CD4-positive, CD25-positive, alpha-beta regulatory T cell (primary cell): ENCODE data around the gene TBC1D4. TPM values are rescaled to one million over a fixed set of nuclear protein-coding genes. Genes with fewer than 3 reads are reported as not detected.

Source experiments
- ATAC-seq, 2 donors: fragments of 150-1000 bp; cut with Tn5 transposase; one replicate each; pipeline ENCODE4 v1.10.0; 2021; ENCODE audit warnings: low read depth in 2 of 2, moderate number of reproducible peaks in 2 of 2, moderate library complexity in 1 of 2
- DNase-seq, 3 donors: peaks; one replicate each; pipeline versions ENCODE4 v3.0.0 to v3.0.0-alpha.2; 2012 to 2022; ENCODE audit warnings: mixed read lengths in 1 of 3
- H3K27ac ChIP-seq: one replicate; pipeline ENCODE4 v1.7.0; 2013; ENCODE audit warnings: mild to moderate bottlenecking, low read length; ENCODE audit not compliant: insufficient read depth, poor library complexity, severe bottlenecking
- H3K27me3 ChIP-seq: one replicate; pipeline ENCODE4 v1.7.0; 2013; ENCODE audit warnings: low read length; ENCODE audit not compliant: control insufficient read depth, insufficient read depth
- H3K36me3 ChIP-seq: one replicate; pipeline ENCODE4 v1.7.0; 2013; ENCODE audit warnings: mild to moderate bottlenecking, low read length, moderate library complexity; ENCODE audit not compliant: control insufficient read depth, insufficient read depth
- H3K4me1 ChIP-seq: 2 replicates; pipeline ENCODE4 v1.7.0; 2013; ENCODE audit warnings: mild to moderate bottlenecking, low read length; ENCODE audit not compliant: insufficient read depth, control insufficient read depth, poor library complexity, severe bottlenecking
- H3K4me3 ChIP-seq: one replicate; pipeline ENCODE4 v1.7.0; 2013; ENCODE audit warnings: low read depth, mild to moderate bottlenecking, low read length, moderate library complexity
- H3K9me3 ChIP-seq, 2 experiments: 1 replicate in 1 of 2; 2 replicates in 1 of 2; pipeline ENCODE4 v1.7.0; 2013; ENCODE audit warnings: low read length in 2 of 2, mild to moderate bottlenecking in 1 of 2, moderate library complexity in 1 of 2; ENCODE audit not compliant: control insufficient read depth in 2 of 2
- H3K27ac Mint-ChIP-seq, 3 donors: one replicate each; pipeline ENCODE4 v1.8.0; 2020 to 2022; ENCODE audit warnings: mild to moderate bottlenecking in 3 of 3, mixed read lengths in 3 of 3, moderate library complexity in 2 of 3
- H3K27me3 Mint-ChIP-seq: one replicate; pipeline ENCODE4 v1.8.0; 2022; ENCODE audit warnings: mild to moderate bottlenecking, mixed read lengths
- H3K36me3 Mint-ChIP-seq: one replicate; pipeline ENCODE4 v1.8.0; 2020; ENCODE audit warnings: mixed read lengths
- H3K4me1 Mint-ChIP-seq, 4 donors: one replicate each; pipeline ENCODE4 v1.8.0; 2020 to 2022; ENCODE audit warnings: mixed read lengths in 4 of 4, mild to moderate bottlenecking in 1 of 4
- H3K4me3 Mint-ChIP-seq, 4 donors: one replicate each; pipeline ENCODE4 v1.8.0; 2020 to 2022; ENCODE audit warnings: mild to moderate bottlenecking in 4 of 4, mixed read lengths in 4 of 4, moderate library complexity in 3 of 4
- H3K9me3 Mint-ChIP-seq, 7 donors: one replicate each; pipeline ENCODE4 v1.8.0; 2020 to 2022; ENCODE audit warnings: mixed read lengths in 7 of 7, mild to moderate bottlenecking in 3 of 7, moderate library complexity in 2 of 7
- polyA plus RNA-seq, 4 donors: library from polyadenylated mRNA; unstranded; fragments of 300-500 nt; fragmentation: Illumina TruSeq; gene quantifications; one replicate each; pipeline ENCODE4 v1.2.3, GENCODE V29; 2021
- total RNA-seq: library from RNA; stranded (reverse); gene quantifications from one replicate; pipeline ENCODE4 v1.2.3, GENCODE V29; 2022

TBC1D4 gene
- total and polyA plus RNA-seq, 5 donors from 2014 or later: 100 to 145 (median 123) TPM

- ATAC-seq (no peak), DNase-seq (no peak)
- Mint-ChIP-seq H3K27ac (no peak overlapping the region), H3K4me1 (peaks cover 0 to 12% (median 2%) of the 10 kb centered on the region in 4 donors), H3K4me3 (no peak overlapping the region), H3K9me3 (peaks cover 0 to 2% (median 0%) of the 10 kb centered on the region in 7 donors), H3K36me3 (no peaks in the 10 kb centered on the region), H3K27me3 (peaks cover 9% of the 10 kb centered on the region)
- Histone ChIP-seq H3K4me1 (no peaks in the 10 kb centered on the region), H3K36me3 (no peaks in the 10 kb centered on the region), H3K27me3 (no peaks in the 10 kb centered on the region), H3K27ac (no peak overlapping the region), H3K9me3 (no peaks in the 10 kb centered on the region), H3K4me3 (no peak overlapping the region)
Measured at GRCh38 chr13:75418997-75419396, 63.0 kb downstream of the TBC1D4 start.

GRCh38 chr13:75418186-75418843 lies 63.7 kb downstream of the TBC1D4 start:
- H3K36me3 ChIP-seq: no peaks in the 10 kb centered on the region
- peaks cover 0 to 2% (median 0%) of the 10 kb centered on the region in 7 donors for H3K9me3 Mint-ChIP-seq
- DNase-seq: no peak
- H3K36me3 Mint-ChIP-seq: no peaks in the 10 kb centered on the region
- H3K9me3 ChIP-seq: no peaks in the 10 kb centered on the region
- H3K4me3 Mint-ChIP-seq: no peak overlapping the region
- no peak overlapping the region for H3K4me3 ChIP-seq
- H3K27ac Mint-ChIP-seq: no peak overlapping the region
- peaks cover 0 to 12% (median 2%) of the 10 kb centered on the region in 4 donors for H3K4me1 Mint-ChIP-seq
- H3K4me1 ChIP-seq: no peaks in the 10 kb centered on the region
- H3K27ac ChIP-seq: no peak overlapping the region
- ATAC-seq: no peak
- H3K27me3 ChIP-seq: no peaks in the 10 kb centered on the region
- peaks cover 9% of the 10 kb centered on the region for H3K27me3 Mint-ChIP-seq

GRCh38 chr13:75417656-75418055 lies 64.3 kb downstream of the TBC1D4 start:
- Mint-ChIP-seq H3K4me3 (no peak overlapping the region), H3K27ac (peak overlapping the region in 1 of 3 donors; percentile 4), H3K9me3 (peaks cover 0 to 2% (median 0%) of the 10 kb centered on the region in 7 donors), H3K36me3 (no peaks in the 10 kb centered on the region), H3K4me1 (peaks cover 0 to 12% (median 2%) of the 10 kb centered on the region in 4 donors), H3K27me3 (peaks cover 9% of the 10 kb centered on the region)
- H3K4me3 ChIP-seq: no peak overlapping the region
- no peaks in the 10 kb centered on the region for H3K27me3 ChIP-seq
- H3K36me3 ChIP-seq: no peaks in the 10 kb centered on the region
- H3K4me1 ChIP-seq: no peaks in the 10 kb centered on the region
- H3K27ac ChIP-seq: no peak overlapping the region
- no peaks in the 10 kb centered on the region for H3K9me3 ChIP-seq
- DNase-seq: no peak
- no peak for ATAC-seq

GRCh38 chr13:75417012-75417384 lies 65.0 kb downstream of the TBC1D4 start:
- H3K27me3 ChIP-seq: no peaks in the 10 kb centered on the region
- Mint-ChIP-seq H3K4me3 (peak overlapping the region in 1 of 4 donors; percentile 70), H3K27ac (peak overlapping the region in 2 of 3 donors; percentile 4 to 29), H3K27me3 (peaks cover 8% of the 10 kb centered on the region), H3K36me3 (no peaks in the 10 kb centered on the region), H3K9me3 (peaks cover 0 to 2% (median 0%) of the 10 kb centered on the region in 7 donors), H3K4me1 (peaks cover 0 to 12% (median 2%) of the 10 kb centered on the region in 4 donors)
- DNase-seq: no peak
- no peaks in the 10 kb centered on the region for H3K4me1 ChIP-seq
- no peaks in the 10 kb centered on the region for H3K9me3 ChIP-seq
- H3K36me3 ChIP-seq: no peaks in the 10 kb centered on the region
- ATAC-seq: no peak
- H3K27ac ChIP-seq: no peak overlapping the region
- no peak overlapping the region for H3K4me3 ChIP-seq

- Mint-ChIP-seq H3K9me3 (peaks cover 0 to 2% (median 0%) of the 10 kb centered on the region in 7 donors), H3K27me3 (peaks cover 5% of the 10 kb centered on the region), H3K36me3 (no peaks in the 10 kb centered on the region), H3K27ac (no peak overlapping the region), H3K4me1 (peaks cover 0 to 12% (median 2%) of the 10 kb centered on the region in 4 donors), H3K4me3 (no peak overlapping the region)
- no peaks in the 10 kb centered on the region for H3K4me1 ChIP-seq
- H3K4me3 ChIP-seq: no peak overlapping the region
- no peaks in the 10 kb centered on the region for H3K36me3 ChIP-seq
- DNase-seq: no peak
- no peak for ATAC-seq
- no peaks in the 10 kb centered on the region for H3K27me3 ChIP-seq
- H3K27ac ChIP-seq: no peak overlapping the region
- H3K9me3 ChIP-seq: no peaks in the 10 kb centered on the region
Measured at GRCh38 chr13:75416327-75417011, 65.5 kb downstream of the TBC1D4 start.

GRCh38 chr13:75415694-75416093 lies 66.3 kb downstream of the TBC1D4 start:
- peaks cover 5% of the 10 kb centered on the region for H3K27me3 Mint-ChIP-seq
- DNase-seq (no peak), ATAC-seq (no peak)
- H3K27ac ChIP-seq: no peak overlapping the region
- H3K4me3 Mint-ChIP-seq: no peak overlapping the region
- no peaks in the 10 kb centered on the region for H3K9me3 ChIP-seq
- H3K36me3 Mint-ChIP-seq: no peaks in the 10 kb centered on the region
- H3K9me3 Mint-ChIP-seq: peaks cover 0 to 2% (median 0%) of the 10 kb centered on the region in 7 donors
- H3K27me3 ChIP-seq: no peaks in the 10 kb centered on the region
- H3K36me3 ChIP-seq: no peaks in the 10 kb centered on the region
- H3K4me3 ChIP-seq: no peak overlapping the region
- H3K27ac Mint-ChIP-seq: no peak overlapping the region
- H3K4me1 ChIP-seq: no peaks in the 10 kb centered on the region
- H3K4me1 Mint-ChIP-seq: peaks cover 0 to 12% (median 2%) of the 10 kb centered on the region in 4 donors

DNA sequence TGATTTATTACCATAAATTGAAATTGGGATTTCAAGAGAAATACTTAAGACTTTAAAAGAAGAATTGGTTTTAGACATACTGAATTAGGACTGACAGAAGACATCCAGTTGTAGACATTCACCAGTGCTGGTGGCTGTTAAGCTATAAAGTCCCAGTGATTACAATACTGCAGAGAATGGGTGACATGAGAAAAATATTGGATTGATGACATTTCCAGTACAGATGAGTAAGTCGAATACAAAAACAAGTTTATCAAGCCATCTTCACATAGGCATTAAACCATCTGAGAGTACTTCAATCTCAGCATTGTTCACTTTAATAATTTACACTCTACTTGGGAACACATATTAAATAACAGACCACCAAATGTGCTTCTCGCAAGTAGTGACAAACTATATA lies 66.8 kb downstream of the TBC1D4 start:
- Histone ChIP-seq H3K9me3 (no peaks in the 10 kb centered on the region), H3K27ac (no peak overlapping the region), H3K4me3 (no peak overlapping the region), H3K4me1 (no peaks in the 10 kb centered on the region), H3K36me3 (no peaks in the 10 kb centered on the region), H3K27me3 (no peaks in the 10 kb centered on the region)
- no peaks in the 10 kb centered on the region for H3K36me3 Mint-ChIP-seq
- H3K27me3 Mint-ChIP-seq: peaks cover 5% of the 10 kb centered on the region
- ATAC-seq: no peak
- no peak overlapping the region for H3K27ac Mint-ChIP-seq
- DNase-seq: no peak
- H3K4me1 Mint-ChIP-seq: peaks cover 0 to 12% (median 2%) of the 10 kb centered on the region in 4 donors
- no peak overlapping the region for H3K4me3 Mint-ChIP-seq
- H3K9me3 Mint-ChIP-seq: peaks cover 0 to 2% (median 0%) of the 10 kb centered on the region in 7 donors
